ENCODE results near the gene EML4. TPM values are rescaled to one million over a fixed set of nuclear protein-coding genes. Genes with fewer than 3 reads are reported as not detected.

Gene EML4
- total RNA-seq, 1 donor from 2014 or later = 72.2 TPM

GRCh38 chr2:42199626-42200025 is 30.5 kb downstream of the EML4 start:
- peaks cover 2% of the 10 kb centered on the region for H3K9me3 Mint-ChIP-seq
- no peak for TF ChIP-seq CTCF (conservative IDR thresholded peaks at IDR 0.05)
- DNase-seq (ENCODE audit: low read depth, low spot score) = no peak
- H3K4me1 Mint-ChIP-seq = peaks cover 9% of the 10 kb centered on the region
- no peak overlapping the region for H3K4me3 Mint-ChIP-seq
- no peaks in the 10 kb centered on the region for H3K27me3 Mint-ChIP-seq (ENCODE audit: low read depth)
- no peaks in the 10 kb centered on the region for H3K36me3 Mint-ChIP-seq (ENCODE audit: low read depth)
- no peak overlapping the region for H3K27ac Mint-ChIP-seq (ENCODE audit: unreplicated experiment)

GRCh38 chr2:42200926-42201855 is 32.0 kb downstream of the EML4 start:
- Mint-ChIP-seq H3K4me3 (no peak overlapping the region), H3K36me3 (ENCODE audit: low read depth) (no peaks in the 10 kb centered on the region), H3K4me1 (peaks cover 9% of the 10 kb centered on the region), H3K9me3 (peaks cover 2% of the 10 kb centered on the region), H3K27me3 (ENCODE audit: low read depth) (no peaks in the 10 kb centered on the region), H3K27ac (ENCODE audit: unreplicated experiment) (no peak overlapping the region)
- no peak for TF ChIP-seq CTCF (conservative IDR thresholded peaks at IDR 0.05)
- no peak for DNase-seq (ENCODE audit: low read depth, low spot score)

GRCh38 chr2:42202634-42203008 is 33.5 kb downstream of the EML4 start:
- Mint-ChIP-seq H3K4me3 (no peak overlapping the region), H3K27ac (ENCODE audit: unreplicated experiment) (no peak overlapping the region), H3K9me3 (peaks cover 2% of the 10 kb centered on the region), H3K27me3 (ENCODE audit: low read depth) (no peaks in the 10 kb centered on the region), H3K4me1 (peaks cover 4% of the 10 kb centered on the region), H3K36me3 (ENCODE audit: low read depth) (no peaks in the 10 kb centered on the region)
- DNase-seq (ENCODE audit: low read depth, low spot score) = no peak
- TF ChIP-seq CTCF (conservative IDR thresholded peaks at IDR 0.05) = no peak

GRCh38 chr2:42203792-42204191 is 34.6 kb downstream of the EML4 start:
- H3K4me3 Mint-ChIP-seq = no peak overlapping the region
- H3K27ac Mint-ChIP-seq (ENCODE audit: unreplicated experiment) = no peak overlapping the region
- H3K9me3 Mint-ChIP-seq = no peaks in the 10 kb centered on the region
- DNase-seq (ENCODE audit: low read depth, low spot score) = no peak
- no peak for TF ChIP-seq CTCF (conservative IDR thresholded peaks at IDR 0.05)
- H3K36me3 Mint-ChIP-seq (ENCODE audit: low read depth) = no peaks in the 10 kb centered on the region
- H3K27me3 Mint-ChIP-seq (ENCODE audit: low read depth) = no peaks in the 10 kb centered on the region
- peaks cover 4% of the 10 kb centered on the region for H3K4me1 Mint-ChIP-seq

GRCh38 chr2:42205337-42205736 is 36.2 kb downstream of the EML4 start:
- no peak for TF ChIP-seq CTCF (conservative IDR thresholded peaks at IDR 0.05)
- no peaks in the 10 kb centered on the region for H3K9me3 Mint-ChIP-seq
- no peak overlapping the region for H3K27ac Mint-ChIP-seq (ENCODE audit: unreplicated experiment)
- no peaks in the 10 kb centered on the region for H3K27me3 Mint-ChIP-seq (ENCODE audit: low read depth)
- H3K4me3 Mint-ChIP-seq = no peak overlapping the region
- DNase-seq (ENCODE audit: low read depth, low spot score) = no peak
- peaks cover 2% of the 10 kb centered on the region for H3K36me3 Mint-ChIP-seq (ENCODE audit: low read depth)
- H3K4me1 Mint-ChIP-seq = peaks cover 3% of the 10 kb centered on the region
